HG02571 (cell line): ENCODE results near the gene NEAT1.
A peak's percentile ranks its signal among the peaks of the same experiment; 100 is the strongest.
"Not testable (repeated sequence)": the region's sequence is repeated elsewhere in the genome, so short reads cannot be mapped to it uniquely, and the experiment has no call there.

Source experiments
- ATAC-seq: cut with Tn5 transposase; IDR thresholded peaks from one replicate; pipeline ENCODE4 v1.9.1; 2021; ENCODE audit warnings: mild to moderate bottlenecking, moderate library complexity; ENCODE audit not compliant: unreplicated experiment

Gene NEAT1

DNA sequence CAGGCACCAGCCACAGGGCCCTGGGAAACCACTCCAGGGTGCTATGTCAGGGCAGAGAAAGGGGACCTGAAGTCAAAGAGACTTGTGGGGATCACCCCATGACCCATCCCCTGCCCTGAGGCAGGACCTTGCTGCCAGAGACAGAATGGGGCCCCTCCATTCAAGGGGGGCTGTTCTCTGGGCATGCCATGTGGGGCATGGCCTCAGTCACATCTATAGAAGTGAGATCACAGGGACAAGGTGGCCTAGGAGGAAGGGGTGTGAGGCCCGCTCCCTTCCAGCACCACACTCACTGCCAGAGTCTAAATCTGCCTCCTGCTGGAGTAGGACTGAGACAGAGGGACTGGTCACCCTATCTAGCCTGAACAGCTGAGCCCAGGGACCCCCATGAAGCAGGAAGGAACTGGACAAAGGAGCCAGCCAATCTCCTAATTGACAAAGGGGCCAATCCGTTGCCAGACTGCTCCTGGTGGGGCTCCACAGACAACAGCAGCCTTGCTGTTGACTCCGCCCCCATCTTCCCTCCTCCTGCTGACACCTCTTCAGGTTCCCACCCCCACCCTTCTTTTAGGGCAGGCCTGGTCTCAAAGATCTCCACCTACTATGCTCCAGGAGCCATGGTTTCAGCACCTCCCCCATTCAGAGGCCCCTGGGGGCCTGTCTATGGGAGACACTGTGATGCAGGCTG lies 26.0 kb downstream of the NEAT1 start:
- ATAC-seq = no peak

DNA sequence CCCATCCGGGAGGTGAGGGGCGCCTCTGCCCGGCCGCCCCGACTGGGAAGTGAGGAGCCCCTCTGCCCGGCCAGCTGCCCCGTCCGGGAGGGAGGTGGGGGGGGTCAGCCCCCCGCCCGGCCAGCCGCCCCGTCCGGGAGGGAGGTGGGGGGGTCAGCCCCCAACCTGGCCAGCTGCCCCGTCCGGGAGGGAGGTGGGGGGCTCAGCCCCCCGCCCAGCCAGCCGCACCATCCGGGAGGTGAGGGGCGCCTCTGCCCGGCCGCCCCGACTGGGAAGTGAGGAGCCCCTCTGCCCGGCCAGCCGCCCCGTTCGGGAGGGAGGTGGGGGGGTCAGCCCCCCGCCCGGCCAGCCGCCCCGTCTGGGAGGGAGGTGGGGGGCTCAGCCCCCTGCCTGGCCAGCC lies 28.7 kb downstream of the NEAT1 start:
- ATAC-seq = not testable (repeated sequence)

DNA sequence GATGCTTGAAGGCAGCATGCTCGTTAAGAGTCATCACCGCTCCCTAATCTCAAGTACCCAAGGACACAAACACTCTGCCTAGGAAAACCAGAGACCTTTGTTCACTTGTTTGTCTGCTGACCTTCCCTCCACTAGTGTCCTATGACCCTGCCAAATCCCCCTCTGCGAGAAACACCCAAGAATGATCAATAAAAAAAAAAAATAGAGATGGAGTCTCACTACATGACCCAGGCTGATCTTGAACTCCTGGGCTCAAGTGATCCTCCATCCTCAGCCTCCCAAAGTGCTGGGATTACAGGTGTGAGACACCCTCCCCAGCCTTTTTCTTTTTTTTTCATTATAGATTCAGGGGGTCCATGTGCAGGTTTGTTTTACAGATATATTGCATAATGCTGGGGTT lies 29.7 kb downstream of the NEAT1 start:
- not testable (repeated sequence) for ATAC-seq

DNA sequence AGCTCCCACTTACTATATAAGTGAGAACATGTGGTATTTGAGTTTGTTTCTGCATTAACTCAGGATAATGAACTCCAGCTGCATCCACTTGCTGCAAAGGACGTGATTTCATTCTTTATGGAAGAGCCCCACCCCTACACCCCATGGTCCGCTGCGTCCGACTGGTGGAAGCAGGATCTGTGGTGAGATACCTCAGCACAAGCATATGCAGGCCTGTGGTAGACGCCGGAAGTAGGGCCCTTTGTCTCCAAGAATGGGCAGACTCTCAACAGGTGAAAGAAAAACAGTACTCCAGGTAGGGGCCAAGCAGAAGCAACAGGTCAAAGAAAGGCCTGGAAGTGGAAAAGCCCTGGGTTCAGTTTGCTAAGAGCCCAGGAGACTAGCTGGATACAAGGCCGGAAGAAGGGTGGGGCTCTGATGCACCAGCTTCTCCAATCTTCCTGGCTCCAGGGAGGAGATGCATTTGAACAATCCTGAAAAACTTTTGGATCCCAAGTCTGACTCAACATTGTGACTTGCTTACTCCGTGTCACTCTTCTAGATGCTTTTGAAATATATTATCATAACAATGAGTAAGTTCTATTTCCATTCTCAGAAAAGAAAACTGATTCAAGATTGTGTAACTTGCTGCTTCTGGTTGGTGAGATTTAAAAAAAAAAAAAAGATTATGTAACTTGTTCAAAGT lies 30.4 kb downstream of the NEAT1 start:
- no peak for ATAC-seq

DNA sequence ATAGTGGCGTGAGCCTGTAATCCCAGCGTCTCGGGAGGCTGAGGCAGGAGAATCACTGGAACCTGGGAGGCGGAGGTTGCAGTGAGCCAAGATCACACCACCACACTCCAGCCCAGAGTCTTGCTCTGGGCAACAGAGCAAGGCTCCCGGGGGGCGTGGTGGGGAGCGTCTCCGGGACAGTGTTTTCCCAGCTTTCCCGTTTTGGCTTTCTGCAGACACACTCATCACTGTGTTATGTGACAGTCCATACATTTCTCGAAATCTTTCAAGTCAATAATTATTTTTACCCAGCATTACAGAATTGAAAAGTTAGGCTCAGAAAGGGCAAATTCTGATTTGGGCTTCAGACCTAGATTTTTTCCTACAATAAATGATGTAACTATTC lies 31.7 kb downstream of the NEAT1 start:
- no peak for ATAC-seq

DNA sequence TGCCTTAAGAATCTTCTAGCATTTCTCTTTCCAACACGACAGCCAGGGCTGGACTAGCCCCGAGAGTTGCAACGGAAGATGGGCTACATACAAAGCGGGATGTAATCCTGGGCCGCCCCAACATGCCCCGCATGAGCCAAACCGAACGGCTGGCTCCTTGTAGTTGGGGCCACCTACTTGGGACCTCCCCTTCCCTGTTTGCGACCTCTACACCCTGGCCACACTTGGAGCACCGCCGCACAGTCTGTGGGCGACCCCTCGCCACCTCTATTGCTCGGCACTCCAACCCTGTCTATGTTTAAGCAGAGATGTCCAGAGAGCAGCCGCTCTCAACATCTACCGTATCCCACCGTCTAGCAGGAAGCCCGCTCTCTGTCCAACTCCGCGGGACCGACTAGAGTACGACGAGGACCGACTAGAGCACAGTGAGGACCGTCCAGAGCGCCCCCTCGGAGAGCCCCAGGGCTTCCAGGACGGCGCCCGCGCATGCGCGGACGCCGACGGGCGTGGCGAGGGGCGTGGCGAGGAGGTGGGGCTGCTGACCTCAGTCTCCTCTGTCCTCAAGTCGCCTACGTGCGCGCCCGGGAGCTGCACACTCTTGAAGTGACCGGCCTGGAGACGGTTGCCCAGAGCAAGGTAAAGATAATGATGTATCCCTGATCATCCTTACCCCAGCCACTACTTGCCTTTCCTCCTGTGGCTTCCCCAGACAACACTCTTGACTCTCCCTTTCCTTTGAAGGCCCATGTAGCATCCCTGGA lies 32.3 kb downstream of the NEAT1 start:
- ATAC-seq = peak; percentile 88

DNA sequence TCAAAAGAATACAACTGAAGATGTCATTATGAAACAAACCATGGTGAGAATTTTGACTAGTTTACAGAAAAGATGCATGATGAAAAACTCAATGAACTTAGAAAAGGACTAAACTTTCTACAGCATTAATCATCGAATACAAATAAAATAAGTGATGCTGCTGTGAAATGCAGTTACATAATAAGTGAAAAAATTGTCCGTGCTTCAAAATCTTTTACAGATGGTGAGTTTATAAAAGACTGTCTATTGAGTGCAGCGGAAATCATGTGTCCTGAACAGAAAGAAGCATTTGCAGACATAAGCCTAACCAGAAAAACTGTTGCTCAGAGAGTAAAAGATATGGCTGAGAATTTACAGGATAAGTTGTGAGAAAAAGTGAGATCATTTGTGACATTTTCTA lies 33.8 kb downstream of the NEAT1 start:
- ATAC-seq = no peak

DNA sequence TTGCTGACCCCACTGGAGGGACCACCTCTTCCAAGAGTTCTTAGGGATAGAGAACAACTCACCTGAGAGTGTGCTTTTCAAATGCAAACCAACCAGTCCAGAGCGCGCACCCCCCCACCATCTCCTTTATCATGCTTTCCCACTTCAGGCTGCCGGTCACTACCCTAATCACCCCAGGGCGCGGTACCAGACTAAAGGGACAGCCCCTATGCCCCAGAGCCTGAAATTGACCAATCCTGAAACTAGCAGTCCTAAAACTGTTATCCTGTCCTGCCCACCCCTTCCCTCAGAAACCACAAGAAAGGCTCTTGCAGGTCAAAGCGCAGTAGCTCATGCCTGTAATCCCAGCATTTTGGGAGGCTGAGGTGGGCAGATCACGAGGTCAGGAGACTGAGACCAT lies 37.0 kb downstream of the NEAT1 start:
- no peak for ATAC-seq

DNA sequence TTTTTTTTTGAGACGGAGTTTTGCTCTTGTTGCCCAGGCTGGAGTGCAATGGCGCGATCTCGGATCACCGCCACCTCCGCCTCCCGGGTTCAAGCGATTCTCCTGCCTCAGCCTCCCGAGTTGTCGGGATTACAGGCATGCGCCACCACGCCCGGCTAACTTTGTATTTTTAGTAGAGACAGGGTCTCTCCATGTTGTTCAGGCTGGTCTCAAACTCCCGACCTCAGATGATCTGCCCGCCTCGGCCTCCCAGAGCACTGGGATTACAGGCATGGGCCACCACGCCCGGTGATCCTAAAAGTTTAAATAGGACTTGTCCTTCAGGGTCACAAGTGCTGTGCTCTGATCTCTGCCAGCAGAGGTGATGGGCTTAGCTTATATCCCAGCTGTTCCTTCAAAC lies 42.9 kb downstream of the NEAT1 start:
- ATAC-seq = not testable (repeated sequence)

DNA sequence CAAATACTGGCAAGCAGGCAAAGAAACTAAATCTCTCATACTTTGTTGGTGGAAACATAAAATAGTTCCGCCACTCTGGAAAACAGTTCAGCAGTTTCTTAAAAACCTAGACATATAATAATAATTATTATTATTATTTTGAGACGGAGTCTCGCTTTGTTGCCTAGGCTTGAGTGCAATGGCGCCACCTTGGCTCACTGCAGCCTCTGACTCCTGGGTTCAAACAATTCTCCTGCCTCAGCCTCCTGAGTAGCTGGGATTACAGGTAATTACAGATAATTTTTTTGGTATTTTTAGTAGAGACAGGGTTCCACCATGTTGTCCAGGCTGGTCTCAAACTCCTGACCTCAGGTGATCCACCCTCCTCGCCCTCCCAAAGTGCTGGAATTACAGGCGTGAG lies 44.7 kb downstream of the NEAT1 start:
- ATAC-seq = not testable (repeated sequence)

DNA sequence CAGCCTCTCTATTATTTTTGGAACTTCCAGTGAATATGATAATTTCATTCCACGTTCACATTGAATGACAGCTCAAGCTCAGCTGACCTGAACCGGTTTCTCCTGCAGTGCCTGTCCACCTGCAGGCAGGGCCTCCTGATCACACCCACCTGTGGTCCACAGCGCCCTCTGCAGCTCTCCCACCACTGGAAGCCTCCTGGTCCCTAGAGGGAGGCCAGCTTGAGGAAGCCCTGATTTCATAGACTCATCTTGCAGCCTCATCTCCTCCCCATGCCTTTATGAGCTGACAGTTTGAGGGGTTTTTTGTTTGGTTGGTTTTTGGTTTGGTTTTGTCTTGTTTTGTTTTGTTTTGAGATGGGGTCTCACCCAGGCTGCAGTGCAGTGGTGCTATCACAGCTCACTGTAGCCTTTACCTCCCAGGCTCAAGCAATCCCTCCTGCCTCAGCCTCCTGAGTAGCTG lies 46.3 kb downstream of the NEAT1 start:
- no peak for ATAC-seq

DNA sequence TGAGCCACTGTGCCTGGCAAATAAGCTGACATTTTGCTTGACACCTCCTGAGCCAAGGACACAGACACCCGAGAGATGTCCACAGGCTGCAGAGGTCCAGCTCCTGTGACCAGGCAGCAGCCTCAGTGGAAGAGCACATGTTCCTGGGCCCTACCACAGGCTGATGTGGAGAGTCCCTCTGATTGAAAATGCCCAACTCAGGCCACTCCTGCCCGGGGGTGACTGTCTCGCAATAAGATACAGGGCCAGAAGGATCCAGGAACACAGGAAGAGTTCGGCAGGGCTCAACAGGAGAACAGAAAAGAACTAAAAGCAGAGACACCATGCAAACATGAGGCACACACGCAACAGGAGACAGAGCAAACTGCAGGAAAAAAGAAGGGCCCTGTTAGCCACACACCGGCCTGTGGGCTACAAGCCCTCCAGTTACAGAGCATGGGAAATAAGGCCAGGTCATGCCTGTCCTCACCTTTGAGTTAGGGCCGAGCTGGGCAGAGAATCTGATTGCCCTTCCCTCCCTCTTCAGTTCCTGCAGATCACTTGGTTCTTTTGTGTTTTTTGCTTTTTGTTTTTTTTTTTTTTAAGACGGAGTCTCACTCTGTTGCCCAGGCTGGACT lies 47.9 kb downstream of the NEAT1 start:
- ATAC-seq = no peak

DNA sequence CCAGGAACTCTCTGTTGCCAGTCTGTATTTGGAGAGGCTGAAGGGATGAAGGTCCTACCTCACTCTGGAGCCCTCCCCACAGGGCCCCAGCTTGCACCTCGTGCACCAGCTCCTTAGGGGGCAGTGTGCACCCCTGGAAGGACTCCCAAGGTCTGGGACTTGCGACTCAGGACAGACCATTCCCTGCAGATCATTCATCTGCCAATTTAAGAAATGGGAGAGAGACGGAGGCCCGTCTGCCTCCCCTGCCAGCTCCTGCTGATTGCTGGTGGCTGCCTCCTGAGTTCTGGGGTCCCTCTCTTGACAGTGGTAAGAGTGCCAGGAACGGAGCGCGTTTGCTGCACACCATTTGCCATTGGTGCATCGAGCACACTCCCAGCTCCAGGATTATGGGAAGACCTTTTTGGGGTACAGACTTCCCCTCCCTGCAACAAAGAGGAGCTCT lies 48.9 kb downstream of the NEAT1 start:
- ATAC-seq = no peak

DNA sequence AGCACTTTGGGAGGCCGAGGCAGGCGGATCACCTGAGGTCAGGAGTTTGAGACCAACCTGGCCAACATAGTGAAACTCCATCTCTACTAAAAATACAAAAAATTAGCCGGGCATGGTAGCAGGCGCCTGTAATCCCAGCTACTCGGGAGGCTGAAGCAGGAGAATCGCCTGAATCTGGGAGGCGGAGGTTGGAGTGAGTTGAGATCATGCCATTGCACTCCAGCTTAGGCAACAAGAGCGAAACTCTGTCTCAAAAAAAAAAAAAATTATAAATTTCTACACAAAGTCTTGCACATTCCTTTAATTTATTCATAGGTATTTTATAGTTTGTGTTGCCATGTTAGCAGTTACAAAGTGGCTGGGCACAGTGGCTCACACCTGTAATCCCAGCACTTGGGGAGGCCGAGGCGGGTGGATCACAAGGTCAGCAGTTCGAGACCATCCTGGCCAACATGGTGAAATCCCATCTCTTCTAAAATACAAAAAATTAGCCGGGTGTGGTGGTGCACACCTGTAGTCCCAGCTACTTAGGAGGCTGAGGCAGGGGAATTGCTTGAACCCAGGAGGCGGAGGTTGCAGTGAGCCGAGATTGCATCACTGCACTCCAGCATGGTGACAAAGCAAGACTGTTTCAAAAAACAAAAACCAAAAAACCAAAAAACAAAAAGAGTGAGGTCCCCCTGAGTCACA lies 50.1 kb downstream of the NEAT1 start:
- ATAC-seq = not testable (repeated sequence)

DNA sequence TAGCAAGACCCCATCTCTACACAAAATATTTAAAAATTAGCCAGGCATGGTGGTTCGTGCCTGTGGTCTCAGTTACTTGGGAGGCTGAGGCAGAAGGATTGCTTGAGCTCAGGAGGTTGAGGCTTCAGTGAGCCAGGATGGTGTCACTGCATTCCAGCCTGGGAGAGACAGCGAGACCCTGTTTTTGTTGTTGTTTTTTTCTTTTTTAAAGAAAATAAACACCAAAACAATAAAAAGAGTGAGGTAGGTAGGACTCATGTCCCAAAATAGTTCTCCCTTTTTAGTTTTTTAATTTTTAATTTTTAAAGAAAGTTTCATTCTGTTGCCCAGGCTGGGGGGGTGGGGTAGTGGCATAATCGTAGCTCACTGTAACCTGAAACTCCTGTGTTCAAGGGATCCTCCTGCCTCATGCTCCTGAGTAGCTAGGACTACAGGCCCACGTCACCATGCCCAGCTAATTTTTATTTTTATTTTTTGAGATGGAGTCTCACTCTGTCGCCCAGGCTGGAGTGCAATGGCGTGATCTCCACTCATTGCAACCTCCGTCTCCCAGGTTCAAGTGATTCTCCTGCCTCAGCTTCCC lies 50.8 kb downstream of the NEAT1 start:
- no peak for ATAC-seq

DNA sequence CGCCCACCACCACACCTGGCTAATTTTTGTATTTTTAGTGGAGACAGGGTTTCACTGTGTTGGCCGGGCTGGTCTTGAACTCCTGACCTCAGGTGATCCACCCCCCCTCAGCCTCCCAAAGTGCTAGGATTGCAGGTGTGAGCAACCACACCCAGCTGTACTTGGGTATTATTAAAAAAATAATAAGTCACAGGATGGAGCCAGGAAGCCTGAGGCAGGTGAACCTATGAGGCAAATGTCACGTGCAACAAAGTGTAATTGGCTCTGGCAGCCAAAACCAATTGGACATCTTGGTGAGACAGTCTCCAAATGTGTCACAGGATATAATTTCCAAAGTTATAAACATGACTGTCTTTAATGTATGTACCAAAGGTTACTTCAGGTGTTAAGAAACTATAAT lies 52.3 kb downstream of the NEAT1 start:
- ATAC-seq = no peak

DNA sequence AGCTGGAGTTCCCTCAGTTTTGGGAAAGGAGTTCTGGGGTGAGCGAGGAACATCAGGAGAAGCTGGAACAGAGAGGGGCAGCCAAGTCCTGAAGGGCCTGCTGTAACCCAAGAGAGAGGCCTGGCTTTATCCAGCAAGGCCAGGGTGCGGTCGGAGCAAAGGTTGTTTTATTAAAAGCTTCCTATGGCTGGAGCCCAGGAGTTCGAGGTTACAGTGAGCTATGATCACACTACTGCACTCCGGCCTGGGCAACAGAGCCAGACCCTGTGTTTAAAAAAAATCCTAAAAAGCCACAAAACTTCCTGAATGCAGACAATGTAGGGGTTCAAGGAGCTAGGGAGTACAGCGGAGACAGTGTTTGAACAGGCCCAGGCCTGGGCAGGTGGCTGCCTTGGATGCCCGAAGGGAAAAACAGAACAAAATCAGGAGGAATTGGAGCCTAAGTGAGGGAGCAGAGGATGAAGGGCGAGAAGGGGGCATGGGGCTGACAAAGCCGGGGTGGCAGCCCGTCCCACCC lies 54.1 kb downstream of the NEAT1 start:
- no peak for ATAC-seq

DNA sequence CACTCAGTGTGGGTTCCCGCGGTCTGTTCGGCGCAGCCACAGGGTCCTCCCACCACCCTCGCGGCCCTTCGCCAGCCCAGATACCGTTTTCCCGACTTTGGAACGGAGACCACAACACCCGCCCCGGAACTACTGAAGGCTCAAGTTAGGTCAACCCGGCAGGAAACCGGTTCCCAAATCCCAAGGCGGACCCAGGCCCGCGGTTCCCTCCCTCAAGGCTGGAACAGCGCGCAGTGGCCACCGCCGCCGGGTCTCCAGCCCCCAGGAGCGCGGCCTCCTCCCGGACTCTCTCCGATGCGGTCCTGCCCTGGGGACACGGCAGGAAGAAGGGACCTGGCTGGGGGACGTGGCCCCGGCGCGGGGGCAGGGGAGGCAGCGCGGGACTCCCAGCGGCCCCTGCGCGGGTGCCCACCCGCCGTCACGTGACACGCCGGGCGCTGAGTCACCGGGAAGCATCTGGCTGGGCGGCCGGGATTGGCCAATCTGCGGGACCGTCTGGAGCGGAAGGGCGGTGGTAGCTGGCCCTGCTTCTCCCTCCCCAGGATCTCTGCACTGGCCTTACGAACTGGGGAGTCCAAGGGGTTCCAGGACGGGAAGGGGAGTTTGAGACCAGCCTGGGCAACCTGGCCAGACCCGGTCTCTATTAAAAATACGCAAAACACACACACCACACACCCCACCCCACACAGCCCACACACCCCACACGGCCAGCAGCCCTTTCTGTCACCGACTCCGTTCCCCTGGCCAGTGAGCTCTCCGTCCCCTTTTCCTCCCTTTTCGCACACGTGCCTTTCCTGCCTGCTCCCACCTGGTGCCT lies 54.8 kb downstream of the NEAT1 start:
- peak; percentile 87 for ATAC-seq
